GM15510 (cell line): ENCODE measurements around the gene INSIG1.

ENCODE experiments used
- POLR2A ChIP-seq: IDR thresholded peaks from 3 replicates; pipeline ENCODE4 v1.6.1; 2011; ENCODE audit warnings: borderline replicate concordance; ENCODE audit not compliant: insufficient read length; ENCODE audit errors: extremely low read depth

Gene INSIG1

GRCh38 chr7:155337946-155338631, 40.4 kb downstream of the INSIG1 start:
- no peak for TF ChIP-seq POLR2A

DNA sequence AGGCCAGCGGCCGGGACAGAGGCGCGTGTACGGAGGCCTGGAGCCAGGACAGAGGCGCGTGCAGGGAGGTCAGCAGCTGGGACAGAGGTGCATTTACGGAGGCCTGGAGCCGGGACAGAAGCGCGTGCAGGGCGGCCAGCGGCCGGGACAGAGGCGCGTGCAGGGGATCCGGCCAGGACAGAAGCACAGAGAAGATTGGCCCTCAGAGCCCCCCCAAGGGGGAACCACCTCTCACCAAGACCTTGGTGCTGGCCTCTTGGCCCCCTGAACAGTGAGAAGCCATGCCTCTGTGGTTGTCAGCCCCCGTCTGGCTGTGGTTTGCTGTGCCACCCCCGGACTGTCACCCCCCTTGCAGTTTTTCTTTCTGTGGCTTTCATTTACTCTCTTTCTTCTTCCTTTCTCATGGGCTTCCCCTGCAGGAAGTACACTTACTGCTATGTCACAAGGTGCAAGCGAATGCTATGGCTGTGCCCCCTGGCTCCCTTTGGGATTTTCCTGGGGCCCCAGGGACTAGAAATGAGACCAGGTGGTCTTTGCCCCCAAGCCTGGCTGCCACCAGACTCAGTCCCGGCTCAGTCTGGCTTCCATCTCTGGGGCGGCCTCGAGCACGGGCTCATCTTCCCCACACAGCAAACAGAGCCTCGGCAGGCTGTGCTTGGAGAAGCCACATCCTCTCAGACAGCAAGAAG, 41.1 kb downstream of the INSIG1 start:
- no peak for TF ChIP-seq POLR2A

- TF ChIP-seq POLR2A: no peak
Observed at GRCh38 chr7:155339474-155339873, 41.8 kb downstream of the INSIG1 start.

DNA sequence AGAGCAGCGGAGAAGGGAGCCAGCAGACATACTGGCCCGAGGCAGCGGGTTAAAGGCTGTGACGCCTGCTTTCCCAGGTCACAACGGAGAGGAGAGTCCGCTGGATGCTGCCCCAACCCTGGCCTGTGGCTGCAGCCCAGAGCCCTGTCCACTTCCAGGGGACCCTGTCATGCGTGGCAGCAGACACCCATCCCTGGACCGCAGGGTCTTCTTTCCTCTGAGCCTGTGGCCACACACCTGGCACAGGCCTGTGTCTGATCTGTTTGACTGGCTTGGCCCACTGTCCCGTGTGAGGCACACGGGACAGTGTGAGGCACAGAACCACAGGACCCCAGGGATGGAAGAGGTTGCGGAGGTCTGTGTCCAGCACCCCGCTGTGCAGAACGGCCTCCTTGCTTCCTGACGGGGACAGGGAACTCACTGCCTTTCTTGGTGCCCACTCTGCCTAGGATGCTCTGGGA, 42.4 kb downstream of the INSIG1 start:
- no peak for TF ChIP-seq POLR2A

GRCh38 chr7:155340721-155341120, 43.0 kb downstream of the INSIG1 start:
- no peak for TF ChIP-seq POLR2A

GRCh38 chr7:155341463-155341983, 43.8 kb downstream of the INSIG1 start:
- TF ChIP-seq POLR2A: no peak

DNA sequence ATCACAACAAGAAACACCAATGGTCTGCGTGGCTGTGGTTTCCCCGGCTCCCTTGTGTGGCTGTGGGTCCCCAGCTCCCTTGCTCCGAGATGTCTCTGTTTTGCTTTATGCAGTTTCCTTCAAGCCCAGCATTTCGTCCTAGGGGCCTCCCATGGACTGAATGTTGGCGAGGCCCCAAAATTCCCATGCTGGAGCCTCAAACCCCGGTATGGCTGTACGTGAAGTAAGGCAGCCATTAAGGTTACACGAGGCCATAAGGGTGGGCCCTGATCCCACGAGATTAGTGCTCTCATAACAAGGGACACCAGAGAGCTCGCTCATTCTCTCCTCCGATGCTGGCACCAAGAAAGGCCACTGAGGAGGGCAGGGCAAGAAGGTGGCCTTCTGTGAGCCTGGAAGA, 44.6 kb downstream of the INSIG1 start:
- no peak for TF ChIP-seq POLR2A

GRCh38 chr7:155343150-155343549, 45.5 kb downstream of the INSIG1 start:
- TF ChIP-seq POLR2A: no peak

DNA sequence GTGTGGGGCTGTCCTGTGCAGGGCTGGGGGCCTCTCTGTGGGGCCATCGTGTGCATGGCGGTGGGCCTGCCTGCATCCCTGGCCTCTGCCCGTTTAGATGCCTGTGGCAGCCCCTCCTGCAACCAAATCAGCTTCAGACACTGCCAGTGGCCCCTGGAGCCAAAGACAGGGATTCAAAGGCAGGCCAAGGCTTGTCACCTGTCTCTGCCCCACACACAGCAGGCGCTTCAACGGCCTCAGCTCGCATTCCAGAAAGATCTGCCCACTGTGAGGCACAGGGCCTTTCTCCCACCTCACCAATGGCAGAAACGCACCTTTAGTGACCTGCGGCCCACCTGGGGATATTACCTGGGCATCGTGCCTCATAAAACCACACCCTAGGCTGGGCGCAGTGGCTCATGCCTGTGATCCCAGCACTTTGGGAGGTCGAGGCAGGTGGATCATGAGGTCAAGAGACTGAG, 46.0 kb downstream of the INSIG1 start:
- no peak for TF ChIP-seq POLR2A

GRCh38 chr7:155344270-155344617, 46.6 kb downstream of the INSIG1 start:
- no peak for TF ChIP-seq POLR2A

GRCh38 chr7:155344618-155345433, 47.1 kb downstream of the INSIG1 start:
- no peak for TF ChIP-seq POLR2A

- no peak for TF ChIP-seq POLR2A
Observed at GRCh38 chr7:155345490-155345889, 47.8 kb downstream of the INSIG1 start.

- no peak for TF ChIP-seq POLR2A
Observed at GRCh38 chr7:155346285-155346684, 48.6 kb downstream of the INSIG1 start.

GRCh38 chr7:155348806-155349205, 51.1 kb downstream of the INSIG1 start:
- TF ChIP-seq POLR2A: no peak

DNA sequence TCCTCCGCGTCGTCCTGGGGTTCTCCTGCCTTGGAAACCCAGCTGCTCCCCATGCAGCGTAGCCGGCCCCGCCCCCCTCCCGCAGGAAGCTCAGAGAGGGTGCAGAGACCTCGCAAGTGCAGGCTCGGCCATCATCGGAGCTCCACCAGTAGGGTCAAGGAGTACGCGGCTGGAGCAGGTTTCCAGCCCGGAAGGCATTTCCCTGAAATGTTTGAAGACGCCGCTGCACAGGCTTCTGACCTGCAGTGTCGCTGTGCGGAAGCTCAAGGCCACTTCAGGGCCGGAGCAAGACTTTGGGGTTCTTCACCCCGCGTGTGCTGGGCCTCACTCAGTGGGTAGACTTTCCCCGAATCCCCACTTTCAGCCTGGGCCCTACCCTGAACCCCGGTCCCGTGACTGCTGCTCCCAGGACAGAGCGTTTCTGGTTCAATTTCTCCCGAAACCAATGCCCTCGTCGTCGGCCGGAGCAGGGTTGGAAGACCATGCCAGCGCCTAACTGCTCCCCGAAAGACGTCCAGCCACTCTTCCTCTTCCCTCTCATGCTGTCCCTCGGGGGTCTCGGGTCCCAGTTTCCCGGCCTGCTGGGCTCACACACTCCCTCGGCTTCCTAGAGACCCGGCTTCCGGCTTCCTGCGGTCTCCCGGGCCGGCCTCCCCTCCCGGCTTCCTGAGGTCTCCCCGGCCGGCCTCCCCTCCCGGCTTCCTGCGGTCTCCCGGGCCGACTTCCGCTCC, 52.1 kb downstream of the INSIG1 start:
- TF ChIP-seq POLR2A: no peak

- no peak for TF ChIP-seq POLR2A
Observed at GRCh38 chr7:155351120-155351870, 53.6 kb downstream of the INSIG1 start.
